MM.1S (cell line): ENCODE results near the gene PRMT7.

Experiments used
- DNase-seq: peaks from one replicate; pipeline ENCODE4 v3.0.0-alpha.2; 2015
- H2AFZ ChIP-seq: fragments of 300-600 bp; sonication (generic); 2 replicates; pipeline ENCODE4 v1.6.0; 2016; ENCODE audit warnings: antibody characterized with exemption, low read length
- H3F3A ChIP-seq: fragments of 300-600 bp; sonication (generic); 2 replicates; pipeline ENCODE4 v1.6.1; 2016; ENCODE audit warnings: mild to moderate bottlenecking, antibody characterized with exemption, low read length, moderate library complexity, mixed read lengths; ENCODE audit not compliant: insufficient read depth
- H3K27ac ChIP-seq: fragments of 300-600 bp; sonication (generic); 2 replicates; pipeline ENCODE4 v1.5.1; 2016; ENCODE audit warnings: mild to moderate bottlenecking, low read length
- H3K27me3 ChIP-seq: fragments of 300-600 bp; sonication (generic); replicated peaks from 2 replicates; pipeline ENCODE4 v1.6.0; 2016; ENCODE audit warnings: low read length; ENCODE audit not compliant: insufficient read depth
- H3K36me3 ChIP-seq: fragments of 300-600 bp; sonication (generic); replicated peaks from 2 replicates; pipeline ENCODE4 v1.6.1; 2016; ENCODE audit warnings: mild to moderate bottlenecking, low read length, mixed read lengths; ENCODE audit not compliant: insufficient read depth
- H3K4me1 ChIP-seq: fragments of 300-600 bp; sonication (generic); 2 replicates; pipeline ENCODE4 v1.6.1; 2016; ENCODE audit warnings: low read length, mixed read lengths
- H3K4me2 ChIP-seq: fragments of 300-600 bp; sonication (generic); 2 replicates; pipeline ENCODE4 v1.6.0; 2016; ENCODE audit warnings: low read depth, low read length
- H3K4me3 ChIP-seq: fragments of 300-600 bp; sonication (generic); 2 replicates; pipeline ENCODE4 v1.5.1; 2016; ENCODE audit warnings: low read length, mixed read lengths
- H3K79me2 ChIP-seq: fragments of 300-600 bp; sonication (generic); 2 replicates; pipeline ENCODE4 v1.6.1; 2016; ENCODE audit warnings: mixed run types, low read length, mixed read lengths
- H3K9ac ChIP-seq: fragments of 300-600 bp; sonication (generic); 2 replicates; pipeline ENCODE4 v1.6.1; 2016; ENCODE audit warnings: low read length, mixed read lengths
- H3K9me2 ChIP-seq: fragments of 300-600 bp; sonication (generic); replicated peaks from 2 replicates; pipeline ENCODE4 v1.6.1; 2016; ENCODE audit warnings: mild to moderate bottlenecking, low read length, mixed read lengths; ENCODE audit not compliant: insufficient read depth
- H3K9me3 ChIP-seq: fragments of 300-600 bp; sonication (generic); replicated peaks from 2 replicates; pipeline ENCODE4 v1.6.1; 2016; ENCODE audit warnings: mild to moderate bottlenecking, low read length, mixed read lengths; ENCODE audit not compliant: insufficient read depth
- H4K20me1 ChIP-seq: fragments of 300-600 bp; sonication (generic); 2 replicates; pipeline ENCODE4 v1.6.1; 2016; ENCODE audit warnings: mild to moderate bottlenecking, low read length, moderate library complexity, mixed read lengths; ENCODE audit not compliant: insufficient read depth
- EZH2 ChIP-seq: fragments of 300-600 bp; sonication (generic); optimal IDR thresholded peaks from 2 replicates; pipeline ENCODE3; 2017; ENCODE audit warnings: low read depth, mild to moderate bottlenecking, antibody characterized with exemption, low read length, mixed read lengths
- EZH2phosphoT487 ChIP-seq: fragments of 300-600 bp; sonication (generic); IDR thresholded peaks from 2 replicates; pipeline ENCODE4 v1.6.1; 2018; ENCODE audit warnings: antibody characterized with exemption, low read length
- TF ChIP-seq, protein P1 (sequence below): fragments of 300-600 bp; sonication (generic); IDR thresholded peaks from 2 replicates; pipeline ENCODE4 v1.5.1; 2016; ENCODE audit warnings: antibody characterized with exemption, low read length, mixed read lengths

The PRMT7 gene

GRCh38 chr16:68279726-68280558, 30.9 kb upstream of the PRMT7 start:
- Histone ChIP-seq H2AFZ (no peak overlapping the region), H3K9me3 (no peaks in the 10 kb centered on the region), H3K4me2 (no peak overlapping the region), H3K27ac (no peak overlapping the region), H3K4me1 (peaks cover 61% of the 10 kb centered on the region), H4K20me1 (no peaks in the 10 kb centered on the region), H3K79me2 (peaks cover 65% of the 10 kb centered on the region), H3K9ac (no peak overlapping the region), H3K36me3 (no peaks in the 10 kb centered on the region), H3K4me3 (no peak overlapping the region), H3K9me2 (no peaks in the 10 kb centered on the region), H3F3A (peaks cover 55% of the 10 kb centered on the region), H3K27me3 (no peaks in the 10 kb centered on the region)
- DNase-seq, result no peak
- TF ChIP-seq EZH2phosphoT487 (no peak), EZH2 (no peak)
- TF ChIP-seq, protein P1, sequence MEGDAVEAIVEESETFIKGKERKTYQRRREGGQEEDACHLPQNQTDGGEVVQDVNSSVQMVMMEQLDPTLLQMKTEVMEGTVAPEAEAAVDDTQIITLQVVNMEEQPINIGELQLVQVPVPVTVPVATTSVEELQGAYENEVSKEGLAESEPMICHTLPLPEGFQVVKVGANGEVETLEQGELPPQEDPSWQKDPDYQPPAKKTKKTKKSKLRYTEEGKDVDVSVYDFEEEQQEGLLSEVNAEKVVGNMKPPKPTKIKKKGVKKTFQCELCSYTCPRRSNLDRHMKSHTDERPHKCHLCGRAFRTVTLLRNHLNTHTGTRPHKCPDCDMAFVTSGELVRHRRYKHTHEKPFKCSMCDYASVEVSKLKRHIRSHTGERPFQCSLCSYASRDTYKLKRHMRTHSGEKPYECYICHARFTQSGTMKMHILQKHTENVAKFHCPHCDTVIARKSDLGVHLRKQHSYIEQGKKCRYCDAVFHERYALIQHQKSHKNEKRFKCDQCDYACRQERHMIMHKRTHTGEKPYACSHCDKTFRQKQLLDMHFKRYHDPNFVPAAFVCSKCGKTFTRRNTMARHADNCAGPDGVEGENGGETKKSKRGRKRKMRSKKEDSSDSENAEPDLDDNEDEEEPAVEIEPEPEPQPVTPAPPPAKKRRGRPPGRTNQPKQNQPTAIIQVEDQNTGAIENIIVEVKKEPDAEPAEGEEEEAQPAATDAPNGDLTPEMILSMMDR, result no peak

GRCh38 chr16:68281368-68282063, 29.3 kb upstream of the PRMT7 start:
- H2AFZ ChIP-seq, result no peak overlapping the region
- H3K9me2 ChIP-seq, result no peaks in the 10 kb centered on the region
- H3K27ac ChIP-seq, result peak overlapping the region; percentile 94; the same call in 1 of the 2 replicates
- H3K4me1 ChIP-seq, result peaks cover 65% of the 10 kb centered on the region
- H3K79me2 ChIP-seq, result peaks cover 69% of the 10 kb centered on the region
- peaks cover 55% of the 10 kb centered on the region for H3F3A ChIP-seq
- no peak overlapping the region for H3K9ac ChIP-seq
- no peaks in the 10 kb centered on the region for H3K27me3 ChIP-seq
- no peaks in the 10 kb centered on the region for H4K20me1 ChIP-seq
- no peaks in the 10 kb centered on the region for H3K9me3 ChIP-seq
- no peaks in the 10 kb centered on the region for H3K36me3 ChIP-seq
- TF ChIP-seq, protein P1, result no peak
- no peak for TF ChIP-seq EZH2phosphoT487
- DNase-seq, result no peak
- no peak overlapping the region for H3K4me3 ChIP-seq
- peak overlapping the region; percentile 98; the same call in 1 of the 2 replicates for H3K4me2 ChIP-seq

GRCh38 chr16:68282064-68282452, 28.8 kb upstream of the PRMT7 start:
- Histone ChIP-seq H3K36me3 (no peaks in the 10 kb centered on the region), H3K9me2 (no peaks in the 10 kb centered on the region), H2AFZ (no peak overlapping the region), H3K4me1 (peaks cover 64% of the 10 kb centered on the region), H4K20me1 (no peaks in the 10 kb centered on the region), H3K9me3 (no peaks in the 10 kb centered on the region), H3K4me3 (no peak overlapping the region), H3K9ac (no peak overlapping the region), H3K4me2 (peak overlapping the region; percentile 98), H3F3A (peaks cover 52% of the 10 kb centered on the region), H3K27me3 (no peaks in the 10 kb centered on the region), H3K79me2 (peaks cover 69% of the 10 kb centered on the region), H3K27ac (peak overlapping the region; percentile 94; the same call in 1 of the 2 replicates)
- TF ChIP-seq EZH2 (no peak), EZH2phosphoT487 (no peak)
- no peak for DNase-seq
